HepG2 (cell line): Measurements from ENCODE around the gene PRRT2. TPM values are rescaled to one million over a fixed set of nuclear protein-coding genes. Genes with fewer than 3 reads are reported as not detected.

Experiments used
- ARID3A ChIP-seq: IDR thresholded peaks from 2 replicates; pipeline ENCODE4 v1.6.1; 2012; ENCODE audit warnings: low read depth, low read length, improper control_type of control experiment
- HBP1 ChIP-seq: IDR thresholded peaks from 2 replicates; pipeline ENCODE4 v1.6.1; 2016; ENCODE audit warnings: low read depth, control low read depth
- HNRNPL ChIP-seq: fragments of 200-400 bp; formaldehyde crosslinking; IDR thresholded peaks from 2 replicates; pipeline ENCODE4 v1.6.1; 2017; ENCODE audit warnings: mild to moderate bottlenecking, low read depth, low read length
- IKZF5 ChIP-seq: IDR thresholded peaks from 2 replicates; pipeline ENCODE4 v1.6.1; 2018; ENCODE audit warnings: missing genetic modification reagents, mild to moderate bottlenecking, missing compliant biosample characterization
- KAT2B ChIP-seq: fragments of 150-350 bp; IDR thresholded peaks from 2 replicates; pipeline ENCODE4 v1.6.1; 2014; ENCODE audit warnings: low read depth, low read length, borderline replicate concordance
- SOX6 ChIP-seq, 2 experiments: fragments of 450-650 bp in 1 of 2; sonication (generic) in 1 of 2; formaldehyde crosslinking in 1 of 2; IDR thresholded peaks; 2 replicates each; pipeline versions ENCODE4 v1.4.0 to v1.6.1; 2017 to 2020; ENCODE audit warnings: antibody characterized with exemption in 1 of 2, mild to moderate bottlenecking in 1 of 2, missing genetic modification reagents in 1 of 2
- TEAD2 ChIP-seq: sonication (generic); formaldehyde crosslinking; IDR thresholded peaks from 2 replicates; pipeline ENCODE4 v1.9.0; 2021; ENCODE audit warnings: missing genetic modification reagents
- THAP8 ChIP-seq: sonication (generic); formaldehyde crosslinking; IDR thresholded peaks from 2 replicates; pipeline ENCODE4 v1.5.1; 2020; ENCODE audit warnings: missing genetic modification reagents, mild to moderate bottlenecking, borderline replicate concordance
- ZBTB46 ChIP-seq: sonication (generic); formaldehyde crosslinking; IDR thresholded peaks from 2 replicates; pipeline ENCODE4 v1.4.0; 2020; ENCODE audit warnings: mild to moderate bottlenecking, missing genetic modification reagents, borderline replicate concordance
- ZBTB8A ChIP-seq: sonication (generic); formaldehyde crosslinking; IDR thresholded peaks from 2 replicates; pipeline ENCODE4 v1.4.0; 2020; ENCODE audit warnings: mild to moderate bottlenecking, low read depth, missing genetic modification reagents, borderline replicate concordance
- ZFY ChIP-seq: sonication (generic); formaldehyde crosslinking; IDR thresholded peaks from 2 replicates; pipeline ENCODE4 v1.4.0; 2020; ENCODE audit warnings: missing genetic modification reagents
- ZNF207 ChIP-seq: fragments of 450-650 bp; IDR thresholded peaks from 2 replicates; pipeline ENCODE4 v1.6.1; 2016; ENCODE audit warnings: antibody characterized with exemption, borderline replicate concordance
- ZNF646 ChIP-seq: sonication (generic); formaldehyde crosslinking; IDR thresholded peaks from 2 replicates; pipeline ENCODE4 v1.9.0; 2021; ENCODE audit warnings: mild to moderate bottlenecking, missing genetic modification reagents
- ZSCAN20 ChIP-seq: sonication (generic); formaldehyde crosslinking; IDR thresholded peaks from 2 replicates; pipeline ENCODE4 v1.4.0; 2020; ENCODE audit warnings: missing genetic modification reagents, mild to moderate bottlenecking, borderline replicate concordance
- polyA plus RNA-seq, 8 experiments: library from polyadenylated mRNA; depleted of rRNA in 3 of 8; stranded (reverse) in 7 of 8; unstranded in 1 of 8; fragments of >200 nt; fragmentation: Illumina TruSeq in 4 of 8; extraction: Trizol in 4 of 8; gene quantifications; 2 replicates each; pipeline versions ENCODE4 v1.2.1 to v1.2.3, GENCODE V29; 2011 to 2016; ENCODE audit warnings: low read depth in 4 of 8, missing spikeins in 1 of 8, mixed read lengths in 1 of 8; ENCODE audit not compliant: insufficient read depth in 1 of 8
- total RNA-seq, 5 experiments: library from RNA; depleted of rRNA; stranded (reverse); fragments of >200 nt; fragmentation: Illumina TruSeq; extraction: Trizol; gene quantifications; 2 replicates each; pipeline ENCODE4 v1.2.3, GENCODE V29; 2016; ENCODE audit warnings: low read depth in 1 of 5

The PRRT2 gene
- total and polyA plus RNA-seq, 2 of the 13 experiments (the other 11 are each of a cell fraction or from before 2014, with no cell fraction given): 0.51 to 1.1 TPM

GRCh38 chr16:29790183-29790948 lies 21.6 kb upstream of the PRRT2 start, which contains the start of gene KIF22 (continued):
- TF ChIP-seq ZSCAN20 (CRISPR knock-in tag): no peak; the same call in 1 of the 2 replicates
- TF ChIP-seq HBP1 (CRISPR knock-in tag): peak; percentile 90; the same call in 1 of the 2 replicates
- no peak for TF ChIP-seq TEAD2 (CRISPR knock-in tag)
- no peak for TF ChIP-seq KAT2B
- peak; percentile 71 for TF ChIP-seq ARID3A
- TF ChIP-seq ZNF646: no peak
- TF ChIP-seq ZBTB8A: no peak
- no peak for TF ChIP-seq SOX6 (IDR thresholded peaks at IDR 0.05)
- TF ChIP-seq SOX6 (CRISPR knock-in tag; IDR thresholded peaks at IDR 0.05): peak; percentile 79
- no peak for TF ChIP-seq ZBTB46 (CRISPR knock-in tag)
- no peak; the same call in 1 of the 2 replicates for TF ChIP-seq THAP8 (CRISPR knock-in tag)
- TF ChIP-seq HNRNPL: peak; percentile 76
- peak; percentile 89 for TF ChIP-seq ZFY (CRISPR knock-in tag)
- TF ChIP-seq ZNF207: no peak
- peak; percentile 88 for TF ChIP-seq IKZF5 (CRISPR knock-in tag)
